Activated CD4-positive, alpha-beta T cell treated with anti-CD3 and anti-CD28 coated beads for 36 hours (primary cell): ENCODE measurements around the gene CELF4. TPM values are rescaled to one million over a fixed set of nuclear protein-coding genes. Genes with fewer than 3 reads are reported as not detected.

Experiments used
- ATAC-seq: fragments of 200-7000 bp; cut with Tn5 transposase; one replicate; pipeline ENCODE4 v1.10.0; 2021; ENCODE audit warnings: mild to moderate bottlenecking, moderate library complexity
- CTCF ChIA-PET: fragments of 350-600 bp; sonication (Branson Sonifier 250); formaldehyde crosslinking; loops from one replicate; lab custom pipeline; 2021; ENCODE audit warnings: antibody characterized with exemption; lab: Charles Lee
- POLR2A ChIA-PET: fragments of 350-600 bp; sonication (Branson Sonifier 250); formaldehyde crosslinking; loops from one replicate; lab custom pipeline; 2021; ENCODE audit warnings: antibody characterized with exemption, inconsistent platforms; lab: Charles Lee
- DNase-seq: peaks from one replicate; pipeline ENCODE4 v3.0.0-alpha.2; 2020
- H3K27ac Mint-ChIP-seq: one replicate; pipeline ENCODE4 v1.8.0; 2021; ENCODE audit warnings: mixed read lengths
- H3K27me3 Mint-ChIP-seq: one replicate; pipeline ENCODE4 v1.8.0; 2021; ENCODE audit warnings: mixed read lengths
- H3K36me3 Mint-ChIP-seq: one replicate; pipeline ENCODE4 v1.8.0; 2021; ENCODE audit warnings: low read depth, mixed read lengths
- H3K4me1 Mint-ChIP-seq: one replicate; pipeline ENCODE4 v1.8.0; 2021; ENCODE audit warnings: mixed read lengths
- H3K4me3 Mint-ChIP-seq: one replicate; pipeline ENCODE4 v1.8.0; 2021; ENCODE audit warnings: mild to moderate bottlenecking, moderate library complexity, mixed read lengths
- H3K9me3 Mint-ChIP-seq: one replicate; pipeline ENCODE4 v1.8.0; 2021; ENCODE audit warnings: low read depth, mixed read lengths
- intact Hi-C, 2 experiments: fragments of 100-400 bp; cut with DNase I in 1 of 2; cut with micrococcal nuclease in 1 of 2; formaldehyde crosslinking; loops; one replicate each; pipeline versions ENCODE4 v1.14.2 to v1.15.1; 2022 to 2024; cut with DNase I, micrococcal nuclease
- total RNA-seq, 2 experiments: library from RNA; stranded (reverse); gene quantifications; one replicate each; pipeline ENCODE4 v1.2.3, GENCODE V29; 2021

The CELF4 gene
- total RNA-seq, 2 experiments from 2014 or later, result not detected

DNA sequence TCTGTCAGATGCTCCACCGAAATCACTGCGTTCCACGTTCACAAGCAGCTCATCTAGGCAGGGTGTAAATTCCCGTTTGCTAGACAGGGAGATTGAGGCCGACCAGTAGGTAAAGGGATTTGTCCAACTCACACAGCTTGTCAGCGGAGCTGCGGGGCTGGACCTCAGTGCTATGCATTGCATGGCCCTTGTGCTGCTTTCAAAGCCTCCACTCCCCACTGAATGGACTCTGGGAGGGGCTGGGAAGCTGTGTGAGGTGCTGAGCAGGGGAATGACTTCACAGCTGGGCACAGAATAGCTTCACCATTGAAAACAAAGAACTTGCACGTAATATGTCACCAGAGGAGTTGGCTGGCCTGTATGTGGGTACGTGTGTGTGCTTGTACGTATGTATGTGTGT is 21.4 kb downstream of the CELF4 start:
- H3K9me3 Mint-ChIP-seq, result no peaks in the 10 kb centered on the region
- H3K27ac Mint-ChIP-seq, result no peak overlapping the region
- POLR2A ChIA-PET, result no interaction called here
- H3K4me1 Mint-ChIP-seq, result no peaks in the 10 kb centered on the region
- H3K36me3 Mint-ChIP-seq, result no peaks in the 10 kb centered on the region
- CTCF ChIA-PET, result no interaction called here
- DNase-seq (no peak), ATAC-seq (no peak)
- no peak overlapping the region for H3K4me3 Mint-ChIP-seq
- intact Hi-C loops, result no loop called here
- peaks cover 13% of the 10 kb centered on the region for H3K27me3 Mint-ChIP-seq

DNA sequence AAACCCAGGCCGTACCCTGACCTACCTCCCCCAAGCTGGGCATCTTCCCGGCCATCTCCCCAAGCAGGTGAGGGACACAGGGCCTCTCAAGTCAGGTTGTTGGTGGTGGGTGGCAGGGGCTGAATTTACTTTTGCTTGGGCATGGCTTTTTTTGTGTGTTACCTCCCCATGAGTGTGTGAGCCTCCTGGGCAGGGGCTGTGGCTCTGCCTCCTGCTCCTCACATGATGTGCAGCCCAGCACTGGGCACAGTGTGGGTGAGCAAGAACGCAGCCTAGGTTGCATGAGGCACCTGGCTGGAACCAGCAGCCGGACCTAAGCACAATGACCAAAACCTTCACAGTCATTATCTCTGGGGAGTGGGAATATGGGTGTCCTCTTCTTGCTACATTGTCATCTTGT is 22.3 kb downstream of the CELF4 start:
- no peak for ATAC-seq
- Mint-ChIP-seq H3K4me3 (no peak overlapping the region), H3K27me3 (peaks cover 21% of the 10 kb centered on the region), H3K4me1 (peaks cover 1% of the 10 kb centered on the region), H3K27ac (no peak overlapping the region), H3K36me3 (no peaks in the 10 kb centered on the region), H3K9me3 (no peaks in the 10 kb centered on the region)
- POLR2A ChIA-PET, result no interaction called here
- intact Hi-C loops, result no loop called here
- CTCF ChIA-PET, result no interaction called here
- DNase-seq, result no peak

DNA sequence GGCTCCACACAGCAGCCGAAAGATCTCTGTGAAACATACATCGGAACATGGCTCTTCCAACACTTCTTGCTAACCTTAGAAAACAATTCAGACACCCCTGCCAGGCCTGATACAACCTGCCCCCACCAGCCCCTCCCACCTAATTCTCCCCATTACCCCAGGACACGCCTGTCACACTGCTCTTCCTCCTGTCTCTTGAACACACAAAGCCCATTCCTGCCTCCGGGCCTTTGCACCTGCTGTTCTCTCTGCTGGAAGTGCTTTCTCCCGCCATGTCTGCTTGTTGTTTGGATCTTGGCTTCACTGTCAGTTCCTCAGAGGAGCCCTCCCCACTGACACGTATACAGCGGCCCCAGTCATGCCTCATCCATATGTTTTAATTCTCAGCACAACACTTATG is 24.1 kb downstream of the CELF4 start:
- no peak overlapping the region for H3K27ac Mint-ChIP-seq
- intact Hi-C loops, result no loop called here
- DNase-seq, result no peak
- POLR2A ChIA-PET, result no interaction called here
- CTCF ChIA-PET, result no interaction called here
- no peaks in the 10 kb centered on the region for H3K36me3 Mint-ChIP-seq
- H3K4me1 Mint-ChIP-seq, result peaks cover 3% of the 10 kb centered on the region
- H3K4me3 Mint-ChIP-seq, result no peak overlapping the region
- ATAC-seq, result no peak
- peaks cover 27% of the 10 kb centered on the region for H3K27me3 Mint-ChIP-seq
- H3K9me3 Mint-ChIP-seq, result no peaks in the 10 kb centered on the region

DNA sequence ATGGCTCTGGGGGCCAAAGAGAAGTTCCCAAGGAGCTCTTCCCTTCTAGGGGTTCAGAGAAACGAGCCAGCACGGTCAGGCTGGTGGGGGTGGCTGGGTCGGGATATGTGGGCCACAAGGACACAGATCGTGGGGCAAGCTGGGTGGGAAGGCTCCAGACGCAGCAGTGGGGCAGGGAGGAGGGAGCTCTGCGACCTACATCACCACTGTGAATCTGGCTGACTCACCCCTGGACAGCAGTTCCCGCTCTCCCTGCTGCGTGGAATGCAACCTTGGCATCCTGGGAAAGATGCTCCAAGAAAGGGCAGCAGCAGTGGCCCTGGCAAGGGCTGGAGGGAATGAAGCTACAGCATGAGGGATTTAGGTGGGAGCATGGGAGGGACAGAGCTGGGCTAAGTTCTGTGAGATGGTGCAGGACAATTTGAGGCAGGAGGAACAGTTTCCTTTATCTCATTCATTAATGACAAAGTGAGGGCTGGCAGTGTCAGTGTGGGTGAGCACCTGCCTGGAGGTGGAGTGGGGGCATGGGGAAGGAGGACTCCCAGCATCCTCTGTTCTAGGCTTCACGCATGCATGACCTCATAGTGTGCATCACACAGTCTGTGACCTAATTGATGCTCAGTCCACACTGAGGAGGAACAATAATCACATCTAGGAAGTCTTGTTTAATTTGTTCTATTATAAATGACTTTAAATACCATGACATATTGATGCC is 25.0 kb downstream of the CELF4 start:
- intact Hi-C loops, result no loop called here
- ATAC-seq (no peak), DNase-seq (no peak)
- Mint-ChIP-seq H3K36me3 (no peaks in the 10 kb centered on the region), H3K27me3 (peaks cover 27% of the 10 kb centered on the region), H3K4me1 (peaks cover 3% of the 10 kb centered on the region), H3K9me3 (no peaks in the 10 kb centered on the region), H3K27ac (no peak overlapping the region), H3K4me3 (no peak overlapping the region)
- ChIA-PET CTCF (interaction anchor here (0.5 to 0.7 kb wide), 3 partner anchors 38 to 1313 kb away, joined by 3 read pairs; no protein-coding TSS in a partner anchor), POLR2A (no interaction called here)

DNA sequence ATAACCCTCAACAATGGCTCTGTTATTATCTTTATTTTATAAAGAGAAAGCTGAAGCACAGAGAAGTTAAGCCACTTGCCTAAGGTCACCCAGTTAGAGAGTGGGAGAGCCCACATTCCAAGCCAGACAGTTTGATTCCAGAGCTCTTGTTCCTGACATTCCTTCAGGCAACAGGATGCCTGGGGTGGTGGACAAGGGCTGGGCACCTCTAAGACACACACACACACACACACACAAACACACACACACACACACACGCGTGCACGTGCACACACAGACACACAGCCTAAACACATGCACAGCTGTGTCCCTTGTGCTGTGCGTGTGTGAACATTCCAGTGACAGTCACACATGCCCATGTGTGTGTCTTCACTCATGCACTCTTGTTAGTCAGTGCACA is 26.4 kb downstream of the CELF4 start:
- no peak for ATAC-seq
- intact Hi-C loops, result loop anchor here (2.0 to 10.0 kb wide), 4 partner anchors 56 to 597 kb away; no protein-coding TSS in a partner anchor
- POLR2A ChIA-PET, result no interaction called here

DNA sequence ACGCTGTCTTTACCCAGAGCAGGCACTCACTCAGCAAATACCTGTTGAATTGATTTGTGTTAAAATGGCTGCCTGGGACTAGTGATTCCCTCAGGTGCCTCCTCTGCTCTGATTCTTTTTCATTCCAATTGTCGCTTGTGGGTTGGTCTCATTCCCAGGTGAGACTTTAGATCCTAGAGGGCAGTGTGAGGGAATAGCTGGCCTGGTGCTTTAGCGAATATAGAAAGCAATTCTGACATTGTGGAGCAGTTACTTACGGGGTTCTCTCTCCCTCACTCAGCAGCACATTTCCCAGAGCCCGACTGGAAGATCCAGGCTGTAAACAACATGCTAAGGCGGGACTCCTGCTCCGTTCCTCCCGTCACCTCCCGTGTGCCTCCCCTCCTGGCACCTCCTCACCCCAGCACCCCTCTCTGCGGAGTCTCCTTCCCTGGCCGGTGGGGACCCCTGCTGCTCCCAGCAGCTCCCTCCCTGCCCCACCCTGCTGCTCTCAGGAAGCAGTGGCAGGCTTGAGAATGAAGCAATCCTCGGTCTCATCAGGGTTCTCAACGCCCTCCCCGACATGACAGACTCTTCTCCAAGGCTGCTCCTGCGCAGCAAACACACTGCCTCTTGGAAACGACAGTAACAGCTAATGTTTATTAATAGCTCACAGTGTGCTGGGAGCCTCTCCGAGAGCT is 26.9 kb downstream of the CELF4 start:
- ATAC-seq, result no peak
- CTCF ChIA-PET, result no interaction called here
- no peak overlapping the region for H3K27ac Mint-ChIP-seq
- POLR2A ChIA-PET, result no interaction called here
- H3K4me1 Mint-ChIP-seq, result peaks cover 3% of the 10 kb centered on the region
- H3K36me3 Mint-ChIP-seq, result no peaks in the 10 kb centered on the region
- no peak for DNase-seq
- intact Hi-C loops, result loop anchor here (1.0 to 10.0 kb wide), 7 partner anchors 56 to 596 kb away; no protein-coding TSS in a partner anchor
- no peaks in the 10 kb centered on the region for H3K9me3 Mint-ChIP-seq
- H3K27me3 Mint-ChIP-seq, result peaks cover 27% of the 10 kb centered on the region
- H3K4me3 Mint-ChIP-seq, result no peak overlapping the region

More for the DNA sequence above, 26.4 kb downstream of the CELF4 start:
- Mint-ChIP-seq H3K4me1 (peaks cover 3% of the 10 kb centered on the region), H3K4me3 (no peak overlapping the region), H3K9me3 (no peaks in the 10 kb centered on the region), H3K27me3 (peaks cover 27% of the 10 kb centered on the region), H3K36me3 (no peaks in the 10 kb centered on the region), H3K27ac (no peak overlapping the region)
- CTCF ChIA-PET, result no interaction called here
- no peak for DNase-seq

DNA sequence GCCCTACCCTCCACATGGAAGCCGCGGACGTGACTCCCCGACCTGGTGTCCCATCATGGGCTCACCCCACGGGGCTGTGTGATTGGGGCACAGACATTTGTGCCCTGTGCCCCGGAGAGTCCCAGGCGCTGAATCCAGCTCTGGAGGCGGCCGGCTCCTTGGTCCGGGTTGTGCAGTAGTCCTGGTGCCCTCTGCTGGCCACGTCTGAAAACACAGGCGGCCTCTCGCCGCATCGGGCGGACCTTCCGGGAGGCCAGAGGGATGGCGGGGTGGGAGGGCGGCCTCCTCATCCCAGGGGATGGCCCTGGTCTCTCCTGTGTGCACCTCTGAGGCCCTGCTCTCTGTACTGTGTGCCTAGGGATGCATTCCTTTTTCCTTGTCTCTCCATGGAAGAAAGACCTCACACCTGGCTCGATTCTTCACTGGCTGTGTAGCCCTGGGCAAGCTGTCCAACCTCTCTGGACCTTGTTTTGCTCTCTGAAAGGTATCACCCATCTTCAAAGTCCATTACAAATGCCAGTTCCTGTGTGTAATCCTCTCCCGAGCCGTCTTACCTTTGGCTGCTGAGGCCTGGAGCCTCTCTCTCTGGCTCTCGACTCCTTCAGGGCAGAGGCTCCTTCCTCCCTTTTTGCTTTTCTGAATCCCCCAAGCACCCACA is 27.6 kb downstream of the CELF4 start:
- ChIA-PET POLR2A (no interaction called here), CTCF (interaction anchor here (0.6 to 1.0 kb wide), 3 partner anchors 11 to 1390 kb away, joined by 3 to 4 read pairs (median 3); no protein-coding TSS in a partner anchor)
- intact Hi-C loops, result loop anchor here (1.0 to 10.0 kb wide), 7 partner anchors 57 to 596 kb away; no protein-coding TSS in a partner anchor
- ATAC-seq, result peak; percentile 51
- peaks cover 27% of the 10 kb centered on the region for H3K27me3 Mint-ChIP-seq
- H3K36me3 Mint-ChIP-seq, result no peaks in the 10 kb centered on the region
- no peak overlapping the region for H3K27ac Mint-ChIP-seq
- H3K4me3 Mint-ChIP-seq, result no peak overlapping the region
- DNase-seq, result peak; percentile 77
- H3K9me3 Mint-ChIP-seq, result no peaks in the 10 kb centered on the region
- peaks cover 3% of the 10 kb centered on the region for H3K4me1 Mint-ChIP-seq

DNA sequence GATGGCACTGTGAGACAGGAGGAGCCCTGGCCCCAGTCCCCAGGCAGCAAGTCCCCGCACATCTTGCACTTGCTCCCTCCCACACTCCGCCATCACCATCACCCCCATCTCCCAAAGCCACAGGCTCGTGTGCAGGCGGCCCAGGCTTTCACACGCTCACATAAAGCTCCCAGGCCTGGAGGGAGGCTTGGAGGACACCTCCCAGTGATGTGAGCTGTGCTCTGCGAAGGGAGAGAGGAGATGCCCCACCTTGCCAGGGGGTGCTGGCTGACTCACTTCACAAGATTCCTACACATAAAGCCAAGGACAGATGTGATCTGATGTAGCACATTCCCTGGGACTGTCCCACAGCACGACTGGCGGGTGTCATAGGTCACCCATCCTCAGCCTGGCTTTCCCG is 28.9 kb downstream of the CELF4 start:
- ChIA-PET CTCF (interaction anchor here (0.7 kb wide), 1 partner anchor 134 kb away, joined by 3 read pairs; no protein-coding TSS in a partner anchor), POLR2A (no interaction called here)
- Mint-ChIP-seq H3K4me1 (peaks cover 3% of the 10 kb centered on the region), H3K9me3 (no peaks in the 10 kb centered on the region), H3K27ac (no peak overlapping the region), H3K36me3 (no peaks in the 10 kb centered on the region), H3K4me3 (no peak overlapping the region), H3K27me3 (peaks cover 31% of the 10 kb centered on the region)
- no peak for DNase-seq
- intact Hi-C loops, result loop anchor here in 1 of 2 experiments (5.0 to 10.0 kb wide), 2 partner anchors 58 to 594 kb away; no protein-coding TSS in a partner anchor
- ATAC-seq, result no peak

DNA sequence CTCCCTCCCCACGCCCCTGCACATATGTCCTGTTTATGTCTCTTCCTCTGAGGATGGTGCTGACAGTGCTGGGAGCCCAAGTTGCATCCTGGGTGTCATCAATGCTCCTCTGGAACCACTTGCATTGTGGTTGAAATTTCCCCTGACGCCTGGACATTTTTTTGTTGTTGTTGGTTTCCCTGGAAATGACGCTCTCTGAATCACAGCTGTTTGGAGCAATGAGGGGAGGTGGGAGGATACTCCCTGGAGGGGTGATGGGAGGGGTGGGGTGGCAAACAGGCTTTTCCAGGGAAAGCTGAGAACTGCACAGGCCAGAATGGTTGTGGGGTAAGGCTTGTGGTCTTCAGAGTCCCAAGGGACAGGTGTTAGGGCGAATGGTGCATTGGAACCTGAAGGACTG is 29.6 kb downstream of the CELF4 start:
- DNase-seq (no peak), ATAC-seq (no peak)
- peaks cover 3% of the 10 kb centered on the region for H3K4me1 Mint-ChIP-seq
- no peaks in the 10 kb centered on the region for H3K9me3 Mint-ChIP-seq
- no peak overlapping the region for H3K27ac Mint-ChIP-seq
- POLR2A ChIA-PET, result no interaction called here
- peaks cover 27% of the 10 kb centered on the region for H3K27me3 Mint-ChIP-seq
- intact Hi-C loops, result loop anchor here in 1 of 2 experiments (5.0 to 10.0 kb wide), 2 partner anchors 59 to 594 kb away; no protein-coding TSS in a partner anchor
- H3K4me3 Mint-ChIP-seq, result no peak overlapping the region
- H3K36me3 Mint-ChIP-seq, result no peaks in the 10 kb centered on the region
- CTCF ChIA-PET, result no interaction called here

DNA sequence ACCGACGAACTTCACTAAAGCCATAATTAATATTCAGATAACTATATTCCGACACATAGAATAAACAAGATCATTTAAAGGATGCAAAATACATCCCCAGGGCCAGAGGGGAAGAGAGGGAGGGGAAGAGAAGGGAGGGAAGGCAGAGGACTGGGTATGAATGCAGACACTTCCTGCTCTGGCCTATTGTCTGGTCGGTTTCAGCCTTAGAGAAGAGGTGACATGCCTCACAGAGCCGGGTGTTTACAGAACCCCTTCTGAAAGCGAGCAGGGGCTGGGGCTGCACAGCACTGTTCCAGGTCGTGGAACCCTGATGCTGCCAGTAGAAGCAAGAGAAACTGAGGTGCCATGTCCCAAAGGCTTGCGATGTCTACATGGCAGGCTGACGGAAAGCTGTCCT is 31.0 kb downstream of the CELF4 start:
- POLR2A ChIA-PET, result no interaction called here
- intact Hi-C loops, result loop anchor here in 1 of 2 experiments (5.0 to 10.0 kb wide), 2 partner anchors 60 to 592 kb away; no protein-coding TSS in a partner anchor
- H3K4me3 Mint-ChIP-seq, result no peak overlapping the region
- CTCF ChIA-PET, result no interaction called here
- no peak for ATAC-seq
- DNase-seq, result no peak
- H3K27ac Mint-ChIP-seq, result no peak overlapping the region
- H3K27me3 Mint-ChIP-seq, result peaks cover 18% of the 10 kb centered on the region
- H3K4me1 Mint-ChIP-seq, result peaks cover 3% of the 10 kb centered on the region
- H3K9me3 Mint-ChIP-seq, result no peaks in the 10 kb centered on the region
- no peaks in the 10 kb centered on the region for H3K36me3 Mint-ChIP-seq
